Measurements from ENCODE around the gene NFATC1. TPM values are rescaled to one million over a fixed set of nuclear protein-coding genes. Genes with fewer than 3 reads are reported as not detected.
A peak's percentile ranks its signal among the peaks of the same experiment; 100 is the strongest.

Gene NFATC1
- total RNA-seq, 1 donor from 2014 or later = 18.3 TPM

DNA sequence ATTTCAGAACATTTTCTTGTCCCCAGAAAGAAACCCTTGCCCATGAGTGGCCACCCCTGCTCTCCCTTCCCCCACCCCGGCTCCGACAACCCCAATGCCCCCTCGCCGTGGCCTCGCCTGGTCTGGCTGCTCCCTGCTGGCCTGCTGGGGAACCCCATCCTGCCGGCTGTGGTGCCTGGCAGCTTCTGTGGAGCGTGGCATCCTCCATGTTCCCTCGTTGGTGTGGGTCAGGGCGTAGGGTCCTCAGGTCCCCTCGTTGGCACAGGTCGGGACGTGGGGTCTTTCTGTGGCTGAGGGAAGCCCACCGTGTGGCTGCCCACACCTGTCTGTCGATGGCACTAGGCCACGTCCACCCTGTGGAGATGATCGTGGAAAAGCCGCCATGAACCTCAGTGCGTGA lies 61.9 kb downstream of the NFATC1 start:
- Histone ChIP-seq H3K9me3 (replicated peaks) (no peaks in the 10 kb centered on the region), H3K36me3 (peaks cover 34% of the 10 kb centered on the region), H3K27me3 (ENCODE audit: low read depth) (no peaks in the 10 kb centered on the region), H3K27ac (replicated peaks) (peak overlapping the region; percentile 89), H3K4me3 (no peak overlapping the region), H3K4me1 (peaks cover 53% of the 10 kb centered on the region)
- intact Hi-C loops (cut with micrococcal nuclease) = no loop called here
- TF ChIP-seq, protein P1, sequence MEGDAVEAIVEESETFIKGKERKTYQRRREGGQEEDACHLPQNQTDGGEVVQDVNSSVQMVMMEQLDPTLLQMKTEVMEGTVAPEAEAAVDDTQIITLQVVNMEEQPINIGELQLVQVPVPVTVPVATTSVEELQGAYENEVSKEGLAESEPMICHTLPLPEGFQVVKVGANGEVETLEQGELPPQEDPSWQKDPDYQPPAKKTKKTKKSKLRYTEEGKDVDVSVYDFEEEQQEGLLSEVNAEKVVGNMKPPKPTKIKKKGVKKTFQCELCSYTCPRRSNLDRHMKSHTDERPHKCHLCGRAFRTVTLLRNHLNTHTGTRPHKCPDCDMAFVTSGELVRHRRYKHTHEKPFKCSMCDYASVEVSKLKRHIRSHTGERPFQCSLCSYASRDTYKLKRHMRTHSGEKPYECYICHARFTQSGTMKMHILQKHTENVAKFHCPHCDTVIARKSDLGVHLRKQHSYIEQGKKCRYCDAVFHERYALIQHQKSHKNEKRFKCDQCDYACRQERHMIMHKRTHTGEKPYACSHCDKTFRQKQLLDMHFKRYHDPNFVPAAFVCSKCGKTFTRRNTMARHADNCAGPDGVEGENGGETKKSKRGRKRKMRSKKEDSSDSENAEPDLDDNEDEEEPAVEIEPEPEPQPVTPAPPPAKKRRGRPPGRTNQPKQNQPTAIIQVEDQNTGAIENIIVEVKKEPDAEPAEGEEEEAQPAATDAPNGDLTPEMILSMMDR (IDR thresholded peaks at IDR 0.05; ENCODE audit: borderline replicate concordance) = no peak
- no peak for DNase-seq

DNA sequence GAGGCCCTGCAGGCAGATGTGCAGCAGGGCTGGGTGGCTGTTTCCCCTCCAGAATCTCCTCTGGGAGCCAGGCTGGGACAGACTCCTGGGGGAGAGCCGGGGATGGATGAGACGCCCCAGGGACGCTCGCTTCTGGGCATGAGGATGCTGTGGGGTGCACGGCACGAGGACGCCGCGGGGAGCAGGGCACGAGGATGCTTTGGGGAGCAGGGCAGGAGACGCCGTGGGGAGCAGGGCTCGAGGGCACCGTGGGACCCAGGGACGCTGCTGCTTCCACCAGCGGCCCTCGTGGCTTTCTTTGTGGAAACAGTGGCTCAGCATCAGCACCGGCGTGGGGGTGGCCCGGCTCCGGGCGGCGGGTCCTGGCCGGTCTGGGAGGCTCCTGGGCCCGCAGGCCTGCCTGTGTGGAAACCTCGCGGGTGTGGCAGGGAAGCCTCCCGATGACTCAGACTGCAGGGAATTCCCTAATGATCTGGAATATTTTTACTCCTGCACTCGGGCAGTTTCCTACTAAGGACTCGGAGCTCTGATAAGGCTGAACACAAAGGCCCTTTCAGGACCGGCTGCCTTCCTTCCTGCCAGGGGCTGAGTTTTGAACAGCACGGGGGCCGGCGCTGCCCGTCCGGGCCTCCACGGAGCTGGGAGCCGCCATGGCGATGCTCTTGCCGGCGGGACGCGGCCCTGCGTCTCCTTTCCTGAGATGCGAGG lies 62.6 kb downstream of the NFATC1 start:
- TF ChIP-seq, protein P1 (IDR thresholded peaks at IDR 0.05; ENCODE audit: borderline replicate concordance) = no peak
- intact Hi-C loops (cut with micrococcal nuclease) = no loop called here
- Histone ChIP-seq H3K27me3 (ENCODE audit: low read depth) (no peaks in the 10 kb centered on the region), H3K27ac (replicated peaks) (peak overlapping the region; percentile 89), H3K4me3 (peak overlapping the region; percentile 47), H3K36me3 (peaks cover 28% of the 10 kb centered on the region), H3K4me1 (peaks cover 51% of the 10 kb centered on the region), H3K9me3 (replicated peaks) (no peaks in the 10 kb centered on the region)
- DNase-seq = peak; percentile 76

DNA sequence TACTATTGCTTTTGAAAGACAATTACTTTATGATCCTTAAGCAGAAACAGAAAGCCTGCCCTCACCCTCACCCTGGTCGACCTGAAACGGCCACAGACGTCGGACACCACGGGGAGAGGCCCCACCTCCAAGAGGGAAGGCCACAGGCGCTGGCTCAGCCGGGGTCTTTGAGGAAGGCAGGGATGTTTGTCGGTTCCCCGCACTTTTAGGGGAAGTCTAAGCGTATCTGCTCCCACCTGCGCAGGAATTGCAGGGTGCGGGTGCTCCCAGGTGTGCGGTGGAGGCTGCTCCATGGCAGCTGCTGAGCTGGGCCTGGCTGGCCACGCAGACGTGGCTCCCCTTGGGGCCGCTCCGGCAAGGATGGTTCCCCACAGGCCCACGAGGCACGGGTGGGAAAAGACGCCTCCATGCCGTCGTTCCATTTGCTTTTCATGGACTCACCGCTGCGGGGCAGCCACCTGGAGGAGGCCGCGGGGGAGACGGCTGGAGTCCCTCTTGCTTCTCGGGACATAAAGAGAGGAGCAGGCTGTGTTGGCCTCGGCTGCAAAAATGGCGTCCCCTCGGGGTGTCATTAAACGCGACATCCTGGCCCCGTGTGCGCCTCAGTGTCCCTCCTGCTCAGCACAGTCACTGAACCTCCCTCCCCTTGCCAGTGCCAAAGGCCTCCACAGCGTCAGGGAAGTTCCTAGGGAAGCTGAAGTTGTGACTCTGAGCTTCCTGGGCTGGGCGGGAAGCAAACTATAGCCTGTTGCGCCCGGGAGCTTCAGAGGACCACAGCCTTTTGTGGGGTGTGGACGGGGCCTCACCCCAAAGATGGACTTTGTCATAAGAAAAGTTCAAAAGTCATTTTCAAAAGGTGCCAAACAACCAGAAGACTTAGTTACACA lies 63.4 kb downstream of the NFATC1 start:
- intact Hi-C loops (cut with micrococcal nuclease) = no loop called here
- Histone ChIP-seq H3K36me3 (peaks cover 23% of the 10 kb centered on the region), H3K9me3 (replicated peaks) (no peaks in the 10 kb centered on the region), H3K27me3 (ENCODE audit: low read depth) (no peaks in the 10 kb centered on the region), H3K4me3 (peak overlapping the region; percentile 47), H3K4me1 (peaks cover 42% of the 10 kb centered on the region), H3K27ac (replicated peaks) (peak overlapping the region; percentile 89)
- TF ChIP-seq, protein P1 (IDR thresholded peaks at IDR 0.05; ENCODE audit: borderline replicate concordance) = no peak
- no peak for DNase-seq

DNA sequence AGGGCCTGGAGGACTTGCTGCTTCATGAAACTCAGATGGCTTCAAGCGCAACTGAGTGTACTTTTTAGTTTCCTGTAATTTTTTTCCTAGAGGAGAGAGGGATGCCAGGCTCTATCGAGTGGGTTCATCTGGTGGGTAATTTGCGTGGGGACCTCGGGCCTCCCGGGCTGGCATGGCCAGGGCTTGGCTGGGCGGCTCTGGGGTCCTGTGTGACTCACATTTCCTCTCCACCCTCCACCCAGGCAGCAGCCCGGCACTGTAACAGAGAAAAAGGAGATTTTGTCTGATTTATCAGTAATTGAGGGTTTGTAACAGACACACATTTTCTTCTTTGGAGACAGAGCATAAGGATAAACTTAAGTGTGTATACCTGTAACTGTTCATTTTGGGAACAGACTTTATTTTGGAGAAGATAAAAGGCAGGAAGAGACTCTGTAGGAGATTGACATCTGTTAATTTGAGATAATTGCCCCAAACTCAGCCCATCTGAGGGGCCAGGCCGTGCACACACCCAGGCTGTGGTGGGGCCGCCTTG lies 64.3 kb downstream of the NFATC1 start:
- Histone ChIP-seq H3K27ac (replicated peaks) (peak overlapping the region; percentile 89), H3K4me3 (no peak overlapping the region), H3K27me3 (ENCODE audit: low read depth) (no peaks in the 10 kb centered on the region), H3K9me3 (replicated peaks) (no peaks in the 10 kb centered on the region), H3K4me1 (peaks cover 38% of the 10 kb centered on the region), H3K36me3 (peaks cover 21% of the 10 kb centered on the region)
- intact Hi-C loops (cut with micrococcal nuclease) = loop anchor here (5.0 kb wide), 1 partner anchor 63 kb away; the partner anchor contains the start of gene NFATC1
- TF ChIP-seq, protein P1 (IDR thresholded peaks at IDR 0.05; ENCODE audit: borderline replicate concordance) = no peak
- no peak for DNase-seq

DNA sequence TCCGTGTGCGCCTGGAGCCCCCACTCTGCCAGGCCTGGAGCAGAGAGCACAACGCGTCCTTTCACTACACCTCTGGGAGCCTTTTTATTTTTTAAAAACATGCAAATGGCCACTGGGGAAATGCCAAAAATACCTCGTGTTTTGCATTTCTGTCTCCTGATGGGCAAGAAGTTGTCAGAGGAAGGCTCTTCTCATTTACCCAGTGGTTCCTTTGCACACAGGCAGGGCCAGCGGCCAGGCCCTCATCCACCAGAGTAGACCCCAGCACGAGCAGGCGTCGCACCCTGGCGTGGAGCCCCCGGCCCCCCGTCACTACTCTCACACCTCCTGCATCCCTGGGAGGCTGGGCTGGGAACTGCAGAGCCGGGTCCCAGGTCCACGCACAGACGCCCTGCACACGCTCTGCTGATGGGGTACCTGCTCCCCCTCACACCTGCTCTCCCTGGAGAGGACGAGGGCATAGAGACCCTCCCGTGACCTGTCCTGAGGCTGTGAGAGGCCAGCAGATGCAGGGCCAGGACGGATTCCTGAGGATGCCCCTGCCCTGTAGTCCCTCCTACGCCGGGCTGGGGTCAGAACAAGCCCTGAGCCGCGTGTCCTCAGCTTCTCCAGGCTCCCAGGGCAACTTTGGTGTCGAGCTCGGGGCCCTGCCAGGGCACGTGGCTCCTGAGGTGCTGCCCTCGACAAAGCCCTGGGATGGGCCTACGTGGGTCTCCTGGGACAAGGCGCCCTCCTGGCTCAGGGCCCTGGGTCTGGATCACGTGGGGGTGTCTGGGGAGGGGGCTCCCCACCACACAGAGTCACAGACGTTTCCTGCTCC lies 65.0 kb downstream of the NFATC1 start:
- peak overlapping the region; percentile 89 for H3K27ac ChIP-seq (replicated peaks)
- no peaks in the 10 kb centered on the region for H3K27me3 ChIP-seq (ENCODE audit: low read depth)
- H3K4me1 ChIP-seq = peaks cover 45% of the 10 kb centered on the region
- H3K36me3 ChIP-seq = peaks cover 16% of the 10 kb centered on the region
- H3K4me3 ChIP-seq = no peak overlapping the region
- intact Hi-C loops (cut with micrococcal nuclease) = loop anchor here (5.0 kb wide), 1 partner anchor 63 kb away; the partner anchor contains the start of gene NFATC1
- no peak for DNase-seq
- H3K9me3 ChIP-seq (replicated peaks) = no peaks in the 10 kb centered on the region
- TF ChIP-seq, protein P1 (IDR thresholded peaks at IDR 0.05; ENCODE audit: borderline replicate concordance) = no peak

Data from left ventricle myocardium inferior (tissue), 1 donor.